Activated T-helper 1 cell treated with Interleukin-2 at 50 U/mL for 16 hours (primary cell): Measurements from ENCODE around the gene ALMS1.
"Not testable (repeated sequence)": the region's sequence is repeated elsewhere in the genome, so short reads cannot be mapped to it uniquely, and the experiment has no call there.

Source experiments
- DNase-seq: peaks from one replicate; pipeline ENCODE4 v3.0.0-alpha.2; 2020; ENCODE audit warnings: low read depth

The ALMS1 gene

GRCh38 chr2:73614105-73614504 is 228.5 kb downstream of the ALMS1 start:
- DNase-seq = no peak

GRCh38 chr2:73614997-73615396 is 229.4 kb downstream of the ALMS1 start:
- no peak for DNase-seq

GRCh38 chr2:73619925-73620324 is 234.3 kb downstream of the ALMS1 start:
- not testable (repeated sequence) for DNase-seq

GRCh38 chr2:73624036-73624435 is 238.4 kb downstream of the ALMS1 start:
- not testable (repeated sequence) for DNase-seq

- DNase-seq = not testable (repeated sequence)
These were observed 239.0 kb downstream of the ALMS1 start for GRCh38 chr2:73624625-73625024.

GRCh38 chr2:73626237-73626636 is 240.6 kb downstream of the ALMS1 start:
- DNase-seq = not testable (repeated sequence)

- not testable (repeated sequence) for DNase-seq
These were observed 242.9 kb downstream of the ALMS1 start for GRCh38 chr2:73628493-73628892.

GRCh38 chr2:73630662-73631266 is 245.1 kb downstream of the ALMS1 start:
- DNase-seq = not testable (repeated sequence)

GRCh38 chr2:73636977-73637376 is 251.3 kb downstream of the ALMS1 start:
- not testable (repeated sequence) for DNase-seq

GRCh38 chr2:73638429-73638828 is 252.8 kb downstream of the ALMS1 start:
- DNase-seq = no peak

- no peak for DNase-seq
These were observed 254.9 kb downstream of the ALMS1 start for GRCh38 chr2:73640511-73640911.

- no peak for DNase-seq
These were observed 255.5 kb downstream of the ALMS1 start for GRCh38 chr2:73640946-73641766.

- DNase-seq = no peak
These were observed 256.1 kb downstream of the ALMS1 start for GRCh38 chr2:73641767-73642062.

- no peak for DNase-seq
These were observed 256.8 kb downstream of the ALMS1 start, which contains the start of gene NAT8 for GRCh38 chr2:73642338-73643018. Gene NAT8 (minus strand): TSS chr2:73642422. CDS start chr2:73641628, 794 bp downstream.

GRCh38 chr2:73647690-73648089 is 262.1 kb downstream of the ALMS1 start:
- not testable (repeated sequence) for DNase-seq

- no peak for DNase-seq
These were observed 266.1 kb downstream of the ALMS1 start for GRCh38 chr2:73651591-73652230.

- no peak for DNase-seq
These were observed 266.7 kb downstream of the ALMS1 start for GRCh38 chr2:73652348-73652747.

GRCh38 chr2:73654175-73654574 is 268.5 kb downstream of the ALMS1 start:
- DNase-seq = no peak
